WTC11 (cell line): ENCODE results near the gene PRMT5. TPM values are rescaled to one million over a fixed set of nuclear protein-coding genes. Genes with fewer than 3 reads are reported as not detected.

Source experiments
- ATF2 ChIP-seq: sonication (generic); formaldehyde crosslinking; IDR thresholded peaks from 2 replicates; pipeline ENCODE4 v1.8.1; 2022; ENCODE audit warnings: low read depth, missing genetic modification reagents, borderline replicate concordance
- ATF3 ChIP-seq: sonication (generic); formaldehyde crosslinking; conservative IDR thresholded peaks from 2 replicates; pipeline ENCODE4 v1.8.1; 2022; ENCODE audit warnings: mild to moderate bottlenecking, missing genetic modification reagents
- CREM ChIP-seq: sonication (generic); formaldehyde crosslinking; IDR thresholded peaks from 2 replicates; pipeline ENCODE4 v1.8.1; 2022; ENCODE audit warnings: mild to moderate bottlenecking, missing genetic modification reagents, moderate library complexity
- E2F5 ChIP-seq: sonication (generic); formaldehyde crosslinking; IDR thresholded peaks from 2 replicates; pipeline ENCODE4 v1.8.1; 2022; ENCODE audit warnings: mild to moderate bottlenecking, moderate library complexity, missing genetic modification reagents
- ELF4 ChIP-seq: sonication (generic); formaldehyde crosslinking; IDR thresholded peaks from 2 replicates; pipeline ENCODE4 v1.8.1; 2022; ENCODE audit warnings: low read depth, mild to moderate bottlenecking, moderate library complexity, missing genetic modification reagents
- ESRRA ChIP-seq: sonication (generic); formaldehyde crosslinking; IDR thresholded peaks from 2 replicates; pipeline ENCODE4 v1.8.1; 2022; ENCODE audit warnings: mild to moderate bottlenecking, missing genetic modification reagents, borderline replicate concordance
- ETV6 ChIP-seq: sonication (generic); formaldehyde crosslinking; IDR thresholded peaks from 2 replicates; pipeline ENCODE4 v1.8.1; 2022; ENCODE audit warnings: mild to moderate bottlenecking, missing genetic modification reagents
- FOXJ3 ChIP-seq: sonication (generic); formaldehyde crosslinking; IDR thresholded peaks from 2 replicates; pipeline ENCODE4 v1.9.0; 2021; ENCODE audit warnings: missing genetic modification reagents, mild to moderate bottlenecking, borderline replicate concordance
- FOXK1 ChIP-seq: sonication (generic); formaldehyde crosslinking; IDR thresholded peaks from 2 replicates; pipeline ENCODE4 v1.8.0; 2022; ENCODE audit warnings: mild to moderate bottlenecking, moderate library complexity, missing genetic modification reagents
- HMGXB4 ChIP-seq: sonication (generic); formaldehyde crosslinking; IDR thresholded peaks from 2 replicates; pipeline ENCODE4 v1.8.1; 2023; ENCODE audit warnings: mild to moderate bottlenecking, moderate library complexity, missing genetic modification reagents
- IRF2 ChIP-seq: sonication (generic); formaldehyde crosslinking; IDR thresholded peaks from 2 replicates; pipeline ENCODE4 v1.8.0; 2022; ENCODE audit warnings: low read depth, missing genetic modification reagents, borderline replicate concordance
- KAT7 ChIP-seq: sonication (generic); formaldehyde crosslinking; IDR thresholded peaks from 2 replicates; pipeline ENCODE4 v1.8.1; 2023; ENCODE audit warnings: missing genetic modification reagents, mild to moderate bottlenecking, borderline replicate concordance
- MYBL2 ChIP-seq: sonication (generic); formaldehyde crosslinking; IDR thresholded peaks from 2 replicates; pipeline ENCODE4 v1.8.1; 2023; ENCODE audit warnings: mild to moderate bottlenecking, moderate library complexity, missing genetic modification reagents
- NFYB ChIP-seq: sonication (generic); formaldehyde crosslinking; conservative IDR thresholded peaks from 2 replicates; pipeline ENCODE4 v1.8.0; 2022; ENCODE audit warnings: low read depth, missing genetic modification reagents
- NR1H2 ChIP-seq: sonication (generic); formaldehyde crosslinking; IDR thresholded peaks from 2 replicates; pipeline ENCODE4 v1.9.0; 2021; ENCODE audit warnings: mild to moderate bottlenecking, moderate library complexity, missing genetic modification reagents
- PRDM15 ChIP-seq: sonication (generic); formaldehyde crosslinking; IDR thresholded peaks from 2 replicates; pipeline ENCODE4 v1.8.0; 2022; ENCODE audit warnings: missing genetic modification reagents
- PREB ChIP-seq: sonication (generic); formaldehyde crosslinking; IDR thresholded peaks from 2 replicates; pipeline ENCODE4 v1.8.1; 2022; ENCODE audit warnings: mild to moderate bottlenecking, missing genetic modification reagents, moderate library complexity, borderline replicate concordance
- SP1 ChIP-seq: sonication (generic); formaldehyde crosslinking; conservative IDR thresholded peaks from 2 replicates; pipeline ENCODE4 v1.8.1; 2022; ENCODE audit warnings: missing genetic modification reagents
- STAT6 ChIP-seq: sonication (generic); formaldehyde crosslinking; conservative IDR thresholded peaks from 2 replicates; pipeline ENCODE4 v1.8.1; 2023; ENCODE audit warnings: mild to moderate bottlenecking, low read depth, missing genetic modification reagents, moderate library complexity
- TCF7 ChIP-seq: sonication (generic); formaldehyde crosslinking; IDR thresholded peaks from 2 replicates; pipeline ENCODE4 v1.8.0; 2022; ENCODE audit warnings: mild to moderate bottlenecking, low read depth, missing genetic modification reagents, moderate library complexity
- TP53 ChIP-seq: sonication (generic); formaldehyde crosslinking; IDR thresholded peaks from 2 replicates; pipeline ENCODE4 v1.8.1; 2023; ENCODE audit warnings: mild to moderate bottlenecking, missing genetic modification reagents
- ZBTB43 ChIP-seq: sonication (generic); formaldehyde crosslinking; IDR thresholded peaks from 2 replicates; pipeline ENCODE4 v1.8.1; 2023; ENCODE audit warnings: mild to moderate bottlenecking, missing genetic modification reagents
- ZNF317 ChIP-seq: sonication (generic); formaldehyde crosslinking; IDR thresholded peaks from 2 replicates; pipeline ENCODE4 v1.8.1; 2023; ENCODE audit warnings: low read depth, mild to moderate bottlenecking, moderate library complexity, missing genetic modification reagents, borderline replicate concordance
- ZNF416 ChIP-seq: fragments of 250-450 bp; sonication (Bioruptor Pico); IDR thresholded peaks from 2 replicates; pipeline ENCODE4 v1.9.0; 2021; ENCODE audit warnings: mild to moderate bottlenecking, inconsistent platforms
- total RNA-seq: library from RNA; stranded (reverse); gene quantifications from 3 replicates; pipeline ENCODE4 v1.2.3, GENCODE V29; 2021

The PRMT5 gene
- total RNA-seq, 1 experiment from 2014 or later, result 124 TPM

- TF ChIP-seq ETV6 (CRISPR knock-in tag), result peak; percentile 92
- peak; percentile 77; the same call in 1 of the 2 replicates for TF ChIP-seq IRF2 (CRISPR knock-in tag)
- TF ChIP-seq MYBL2 (CRISPR knock-in tag), result peak; percentile 96
- TF ChIP-seq ZNF317 (CRISPR knock-in tag), result peak; percentile 60; the same call in 1 of the 2 replicates
- peak; percentile 84; the same call in 1 of the 2 replicates for TF ChIP-seq ATF2 (CRISPR knock-in tag)
- TF ChIP-seq ZBTB43 (CRISPR knock-in tag), result peak; percentile 98
- peak; percentile 88 for TF ChIP-seq KAT7 (CRISPR knock-in tag)
- peak; percentile 81; the same call in 1 of the 2 replicates for TF ChIP-seq TCF7
- TF ChIP-seq TP53 (CRISPR knock-in tag), result peak; percentile 93
- 0 out of 2 replicates have a peak, but pooled peaks have one; percentile 42 for TF ChIP-seq ZNF416 (CRISPR knock-in tag)
- TF ChIP-seq FOXJ3 (CRISPR knock-in tag), result peak; percentile 75; the same call in 1 of the 2 replicates
- TF ChIP-seq PREB (CRISPR knock-in tag), result 0 out of 2 replicates have a peak, but pooled peaks have one; percentile 60
- TF ChIP-seq ATF3 (CRISPR knock-in tag), result peak; percentile 67
- peak; percentile 95 for TF ChIP-seq FOXK1 (CRISPR knock-in tag)
- TF ChIP-seq NFYB (CRISPR knock-in tag), result peak; percentile 50
- TF ChIP-seq CREM (CRISPR knock-in tag), result peak; percentile 70; the same call in 1 of the 2 replicates
- TF ChIP-seq HMGXB4 (CRISPR knock-in tag), result peak; percentile 89
- TF ChIP-seq ESRRA (CRISPR knock-in tag), result peak; percentile 92; the same call in 1 of the 2 replicates
- no peak for TF ChIP-seq PRDM15 (CRISPR knock-in tag)
- TF ChIP-seq STAT6 (CRISPR knock-in tag), result no peak
- peak; percentile 76; the same call in 1 of the 2 replicates for TF ChIP-seq ELF4 (CRISPR knock-in tag)
- TF ChIP-seq E2F5 (CRISPR knock-in tag), result peak; percentile 85
- TF ChIP-seq SP1 (CRISPR knock-in tag), result peak; percentile 67
- peak; percentile 85 for TF ChIP-seq NR1H2 (CRISPR knock-in tag)
These were observed 42.5 kb downstream of the PRMT5 start (continued) for GRCh38 chr14:22886500-22887259.
